ENCODE results near the gene SANBR. TPM values are rescaled to one million over a fixed set of nuclear protein-coding genes. Genes with fewer than 3 reads are reported as not detected.

SANBR gene
- total RNA-seq, 2 donors from 2014 or later = 27.8 to 31.9 TPM

GRCh38 chr2:61090386-61090921, 24.8 kb downstream of the SANBR start:
- TF ChIP-seq CTCF (conservative IDR thresholded peaks at IDR 0.05) = no peak
- Histone ChIP-seq H3K36me3 (ENCODE audit: control insufficient read depth, insufficient read depth, low read length) (peaks cover 47% of the 10 kb centered on the region), H3K4me1 (ENCODE audit: control insufficient read depth, insufficient read depth, low read length) (no peaks in the 10 kb centered on the region), H3K4me3 (ENCODE audit: low read length) (no peak overlapping the region), H3K9me3 (ENCODE audit: control insufficient read depth, low read length) (no peaks in the 10 kb centered on the region), H3K9ac (ENCODE audit: extremely low read depth, low read length, poor library complexity, severe bottlenecking) (no peak overlapping the region), H3K27ac (ENCODE audit: low read depth, low read length) (no peak overlapping the region), H3K27me3 (ENCODE audit: control insufficient read depth, insufficient read depth, low read length, poor library complexity, severe bottlenecking) (no peaks in the 10 kb centered on the region)
- H3K36me3 Mint-ChIP-seq (ENCODE audit: low read depth) = peaks cover 42% of the 10 kb centered on the region
- no peaks in the 10 kb centered on the region for H3K4me1 Mint-ChIP-seq
- H3K4me3 Mint-ChIP-seq = no peak overlapping the region
- no peaks in the 10 kb centered on the region for H3K9me3 Mint-ChIP-seq
- H3K27ac Mint-ChIP-seq = no peak overlapping the region
- H3K27me3 Mint-ChIP-seq (ENCODE audit: insufficient read depth) = no peaks in the 10 kb centered on the region
- WGBS, 2 experiments (ENCODE audit: insufficient coverage in 1 of 2, insufficient read length in 1 of 2) = 83 to 84% methylated on average over 3 to 5 of the region's 5 CpGs
- no peak for DNase-seq

DNA sequence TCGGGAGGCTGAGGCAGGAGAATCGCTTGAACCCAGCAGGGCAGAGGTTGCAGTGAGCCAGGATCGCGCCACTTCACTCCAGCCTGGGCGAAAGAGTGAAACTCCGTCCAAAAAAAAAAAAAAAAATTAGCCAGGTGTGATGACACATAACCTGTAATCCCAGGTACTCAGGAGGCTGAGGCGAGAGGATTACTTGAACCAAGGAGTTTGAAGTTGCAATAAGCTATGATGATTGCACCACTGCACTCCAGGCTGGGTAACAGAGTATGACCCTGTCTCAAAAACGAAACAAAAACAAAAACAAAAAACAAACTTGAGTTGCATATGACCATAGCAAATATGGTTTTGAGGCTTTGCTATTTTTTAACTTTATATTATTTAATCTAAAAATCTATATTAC, 25.8 kb downstream of the SANBR start:
- H3K27me3 Mint-ChIP-seq (ENCODE audit: insufficient read depth) = no peaks in the 10 kb centered on the region
- peaks cover 48% of the 10 kb centered on the region for H3K36me3 Mint-ChIP-seq (ENCODE audit: low read depth)
- Histone ChIP-seq H3K4me1 (ENCODE audit: control insufficient read depth, insufficient read depth, low read length) (no peaks in the 10 kb centered on the region), H3K27me3 (ENCODE audit: control insufficient read depth, insufficient read depth, low read length, poor library complexity, severe bottlenecking) (no peaks in the 10 kb centered on the region), H3K4me3 (ENCODE audit: low read length) (no peak overlapping the region), H3K9me3 (ENCODE audit: control insufficient read depth, low read length) (no peaks in the 10 kb centered on the region), H3K36me3 (ENCODE audit: control insufficient read depth, insufficient read depth, low read length) (peaks cover 39% of the 10 kb centered on the region), H3K9ac (ENCODE audit: extremely low read depth, low read length, poor library complexity, severe bottlenecking) (no peak overlapping the region), H3K27ac (ENCODE audit: low read depth, low read length) (no peak overlapping the region)
- DNase-seq = no peak
- no peak for TF ChIP-seq CTCF (conservative IDR thresholded peaks at IDR 0.05)
- H3K4me3 Mint-ChIP-seq = no peak overlapping the region
- H3K27ac Mint-ChIP-seq = no peak overlapping the region
- WGBS, 2 experiments (ENCODE audit: insufficient coverage in 1 of 2, insufficient read length in 1 of 2) = 62 to 94% methylated on average over 2 to 8 of the region's 8 CpGs
- H3K9me3 Mint-ChIP-seq = no peaks in the 10 kb centered on the region
- no peaks in the 10 kb centered on the region for H3K4me1 Mint-ChIP-seq

DNA sequence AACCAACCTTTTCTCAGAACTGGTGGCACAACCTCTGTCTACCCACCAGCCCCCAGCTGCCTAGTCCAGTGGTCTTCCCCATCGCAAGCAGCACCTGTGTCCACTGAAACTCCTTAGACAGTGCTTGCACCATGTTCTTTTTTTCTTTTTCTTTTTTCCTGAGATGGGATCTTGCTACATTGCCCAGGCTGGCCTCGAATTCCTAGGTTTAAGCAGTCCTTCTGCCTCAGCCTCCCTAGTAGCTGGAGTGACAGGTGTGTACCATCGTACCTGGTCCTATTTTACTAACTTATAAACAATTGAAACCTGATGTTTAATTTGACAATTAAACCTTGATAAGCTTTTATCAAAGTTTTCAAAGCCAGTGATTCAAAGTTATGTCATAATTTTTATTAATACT, 30.8 kb downstream of the SANBR start:
- peaks cover 31% of the 10 kb centered on the region for H3K36me3 Mint-ChIP-seq (ENCODE audit: low read depth)
- H3K4me3 Mint-ChIP-seq = no peak overlapping the region
- no peak for TF ChIP-seq CTCF (conservative IDR thresholded peaks at IDR 0.05)
- H3K27ac Mint-ChIP-seq = no peak overlapping the region
- no peaks in the 10 kb centered on the region for H3K4me1 ChIP-seq (ENCODE audit: control insufficient read depth, insufficient read depth, low read length)
- H3K27me3 ChIP-seq (ENCODE audit: control insufficient read depth, insufficient read depth, low read length, poor library complexity, severe bottlenecking) = no peaks in the 10 kb centered on the region
- H3K9me3 Mint-ChIP-seq = no peaks in the 10 kb centered on the region
- no peak overlapping the region for H3K27ac ChIP-seq (ENCODE audit: low read depth, low read length)
- H3K36me3 ChIP-seq (ENCODE audit: control insufficient read depth, insufficient read depth, low read length) = peaks cover 14% of the 10 kb centered on the region
- H3K4me1 Mint-ChIP-seq = no peaks in the 10 kb centered on the region
- H3K4me3 ChIP-seq (ENCODE audit: low read length) = no peak overlapping the region
- no peak for DNase-seq
- no peaks in the 10 kb centered on the region for H3K9me3 ChIP-seq (ENCODE audit: control insufficient read depth, low read length)
- H3K27me3 Mint-ChIP-seq (ENCODE audit: insufficient read depth) = no peaks in the 10 kb centered on the region
- 92 to 94% methylated on average over 2 to 3 of the region's 3 CpGs for WGBS, 2 experiments (ENCODE audit: insufficient coverage in 1 of 2, insufficient read length in 1 of 2)
- H3K9ac ChIP-seq (ENCODE audit: extremely low read depth, low read length, poor library complexity, severe bottlenecking) = no peak overlapping the region

All from endodermal cell (in vitro differentiated cells).